Activated CD8-positive, alpha-beta memory T cell treated with anti-CD3 and anti-CD28 coated beads, Interleukin-2, amount 50 U/mL, for 24 hours (primary cell): ENCODE data around the gene PGM2L1.
"Not testable (repeated sequence)": the region's sequence is repeated elsewhere in the genome, so short reads cannot be mapped to it uniquely, and the experiment has no call there.

ENCODE experiments used
- DNase-seq: peaks from one replicate; pipeline ENCODE4 v3.0.0-alpha.2; 2020; ENCODE audit errors: extremely low read depth

The PGM2L1 gene

DNA sequence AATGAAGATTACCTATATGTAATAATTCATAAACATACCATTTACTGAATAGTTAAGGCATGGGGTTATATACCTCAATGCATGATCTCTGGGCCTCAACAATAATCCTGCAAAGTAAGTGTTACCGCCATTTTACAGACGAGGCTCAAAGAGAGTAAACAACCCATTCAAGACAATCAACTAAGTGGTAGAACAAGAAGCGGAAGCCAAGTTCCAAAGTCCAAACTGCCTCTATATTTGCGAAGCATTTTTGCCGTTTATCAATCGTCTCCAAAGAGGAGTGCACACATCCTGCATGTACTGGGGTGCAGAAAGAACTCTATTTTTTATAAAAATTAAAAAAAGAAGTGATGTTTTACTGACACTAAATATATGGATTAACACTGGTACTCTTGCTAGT is 59.3 kb downstream of the PGM2L1 start:
- no peak for DNase-seq

DNA sequence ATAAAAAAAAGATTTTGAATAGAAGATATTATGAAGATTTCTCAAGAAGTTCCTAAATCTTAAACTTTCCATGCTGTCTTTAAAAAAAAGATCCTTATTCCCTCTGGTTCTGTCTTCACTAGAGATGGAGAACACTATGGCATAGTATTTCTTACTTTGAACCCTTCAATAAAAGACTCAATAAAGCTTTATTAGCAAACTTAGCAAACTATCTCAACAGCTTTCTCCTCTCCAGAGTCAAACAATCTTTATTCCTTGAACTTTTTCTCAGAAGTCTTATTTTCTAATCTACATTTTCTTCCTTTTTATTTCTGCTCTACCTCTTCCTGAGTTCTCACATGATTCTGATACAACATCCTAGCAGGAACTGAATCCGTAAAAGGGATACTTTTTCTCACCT is 65.0 kb downstream of the PGM2L1 start:
- DNase-seq = no peak

DNA sequence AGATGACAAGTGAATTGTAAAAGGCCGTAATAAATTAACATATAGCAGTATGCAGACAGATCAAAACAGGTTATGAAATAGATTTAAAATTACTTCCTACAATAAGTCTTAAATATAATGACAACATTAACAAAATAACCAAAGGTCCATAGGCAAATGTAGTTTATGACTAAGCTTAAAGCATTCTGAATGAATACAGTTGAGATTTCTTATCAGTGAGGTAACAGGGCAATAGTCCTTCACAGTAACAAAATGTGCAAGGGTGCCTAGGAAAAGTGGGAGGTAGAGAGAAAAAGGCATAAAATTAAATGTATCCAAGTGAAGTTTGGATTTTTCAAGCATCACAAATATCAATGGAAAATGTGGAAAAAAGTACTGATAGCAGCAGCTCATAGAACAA is 65.9 kb downstream of the PGM2L1 start:
- DNase-seq = no peak

DNA sequence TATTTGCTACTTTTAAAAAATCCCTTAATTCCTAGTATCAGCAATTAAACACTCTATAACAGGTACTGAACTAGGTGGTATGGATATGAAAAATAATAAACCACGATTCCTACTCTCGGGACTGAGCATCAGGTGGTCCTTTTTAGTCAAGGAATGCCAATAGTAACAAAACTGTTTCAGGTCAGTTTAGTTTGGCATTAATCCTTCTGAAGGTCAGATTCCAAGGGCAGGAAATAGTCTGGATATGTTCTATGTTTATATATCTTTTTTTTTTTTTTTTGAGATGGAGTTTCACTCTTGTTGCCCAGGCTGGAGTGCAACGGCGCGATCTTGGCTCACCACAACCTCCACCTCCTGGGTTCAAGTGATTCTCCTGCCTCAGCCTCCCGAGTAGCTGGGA is 67.2 kb downstream of the PGM2L1 start:
- DNase-seq = not testable (repeated sequence)

DNA sequence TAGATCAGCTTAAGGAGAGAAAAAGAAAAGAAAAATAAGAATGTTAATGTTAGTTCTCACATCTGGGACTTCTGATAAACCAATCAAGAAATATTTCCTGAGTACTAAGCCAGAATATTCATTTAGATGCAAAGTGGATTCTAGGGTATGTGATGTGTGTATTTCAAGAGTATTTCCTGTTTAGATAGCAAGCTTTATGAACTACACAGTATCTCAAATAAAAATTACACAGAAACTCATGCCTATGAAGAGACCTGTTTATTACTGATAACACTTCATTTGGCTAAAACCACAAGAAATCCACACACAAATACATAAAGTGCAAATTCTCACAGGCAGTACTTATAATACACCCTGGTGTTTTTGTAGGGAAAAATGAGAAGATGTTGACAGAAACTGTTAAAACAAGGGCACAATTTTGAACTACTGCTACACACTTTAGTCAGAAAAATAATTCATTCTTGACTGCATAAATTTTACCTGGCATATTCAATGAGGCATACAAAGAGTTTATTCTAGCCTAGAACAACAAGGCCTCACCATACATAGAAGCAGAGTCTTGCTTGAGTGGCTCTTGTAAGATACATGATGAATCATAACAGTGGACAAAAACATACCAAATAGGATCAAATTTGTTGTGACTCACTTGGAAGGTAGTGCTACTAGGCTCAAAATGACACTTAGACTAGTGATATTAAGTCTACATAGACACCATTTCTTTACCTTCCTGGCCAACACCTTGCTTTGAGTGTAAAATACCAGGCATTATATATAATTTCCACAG is 68.0 kb downstream of the PGM2L1 start:
- no peak for DNase-seq

DNA sequence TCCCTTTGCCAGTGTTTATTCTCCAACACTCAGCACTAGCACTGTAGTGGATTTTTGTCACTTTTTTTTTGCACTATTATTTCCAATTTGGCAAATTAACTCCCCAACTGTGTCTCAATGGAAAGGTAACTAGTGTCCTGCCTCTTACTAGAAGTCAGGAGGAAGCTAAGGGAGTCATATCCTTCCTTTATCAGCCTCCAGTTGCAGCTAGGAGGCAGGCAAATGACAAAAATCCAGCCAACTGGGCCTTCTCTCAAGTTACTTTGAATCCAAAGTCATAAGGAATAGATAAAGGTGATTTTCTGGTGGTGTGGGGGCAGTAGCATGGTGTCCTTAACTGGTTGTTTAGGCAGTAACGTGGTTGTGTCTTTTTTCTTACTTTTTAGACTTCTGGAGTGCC is 71.2 kb downstream of the PGM2L1 start:
- no peak for DNase-seq

DNA sequence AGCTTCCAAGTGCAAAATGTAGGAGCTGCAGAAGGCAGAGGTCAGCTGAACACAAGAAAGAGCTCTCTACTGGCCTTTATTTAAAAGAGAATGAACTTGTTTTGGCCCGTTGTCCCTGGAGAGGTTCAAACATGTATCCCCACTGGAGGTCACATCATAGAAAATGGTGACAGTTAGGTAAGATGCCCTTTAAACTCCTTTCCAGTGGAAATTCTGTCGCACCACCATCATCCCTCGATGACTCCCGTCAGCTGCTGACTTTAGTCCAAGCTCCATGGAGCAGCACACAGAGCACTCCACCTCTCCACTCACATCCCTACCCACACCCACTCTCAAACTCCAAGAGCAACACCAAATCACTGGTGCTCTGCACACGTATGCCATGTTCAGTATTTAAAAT is 71.6 kb downstream of the PGM2L1 start:
- DNase-seq = no peak

DNA sequence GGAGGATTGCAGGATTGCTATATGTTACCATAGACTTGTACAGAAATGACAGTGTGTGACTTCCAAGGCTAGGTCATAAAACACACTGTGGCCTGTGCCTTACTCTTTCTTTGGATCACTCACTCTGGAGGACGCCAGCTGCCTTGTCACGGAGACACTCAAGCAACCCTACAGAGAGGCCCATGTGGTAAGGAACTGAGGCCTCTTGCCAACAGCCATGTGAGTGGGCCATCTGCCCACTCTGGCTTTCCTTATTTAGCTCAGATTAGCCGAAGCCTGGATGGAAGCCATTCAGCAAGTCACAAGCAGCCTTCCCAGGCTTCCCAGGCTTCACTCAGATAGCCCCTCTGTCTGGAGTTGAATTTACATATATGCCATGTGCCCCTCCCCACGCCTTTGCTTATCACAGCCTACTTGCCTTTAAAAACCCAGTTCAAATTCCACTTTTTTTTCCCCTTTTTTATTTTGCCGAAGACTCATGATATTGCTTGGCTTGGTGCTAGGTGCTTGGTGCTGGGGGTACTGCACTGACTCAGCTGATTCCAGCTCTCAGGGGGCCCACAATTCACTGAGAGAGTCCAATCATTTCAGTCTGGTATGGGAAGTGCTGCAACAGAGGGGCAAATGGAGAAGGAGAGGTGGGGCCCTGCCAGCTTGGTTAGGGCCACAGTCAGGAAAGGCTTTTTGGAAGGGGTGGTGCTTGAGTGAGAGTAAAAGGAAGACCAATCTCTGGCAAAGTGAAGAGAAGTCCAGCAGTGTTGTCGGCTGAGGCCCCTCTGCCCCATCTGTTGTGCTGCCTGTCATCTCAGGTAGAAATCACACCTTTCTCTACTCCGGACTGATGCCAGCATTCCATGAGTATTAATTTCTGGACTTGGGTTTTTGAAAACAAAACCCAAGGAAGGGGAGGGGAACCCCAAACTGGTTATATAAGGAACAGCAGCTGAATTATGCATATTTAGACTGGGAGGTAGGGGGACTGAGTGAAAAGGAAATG is 72.3 kb downstream of the PGM2L1 start:
- no peak for DNase-seq

DNA sequence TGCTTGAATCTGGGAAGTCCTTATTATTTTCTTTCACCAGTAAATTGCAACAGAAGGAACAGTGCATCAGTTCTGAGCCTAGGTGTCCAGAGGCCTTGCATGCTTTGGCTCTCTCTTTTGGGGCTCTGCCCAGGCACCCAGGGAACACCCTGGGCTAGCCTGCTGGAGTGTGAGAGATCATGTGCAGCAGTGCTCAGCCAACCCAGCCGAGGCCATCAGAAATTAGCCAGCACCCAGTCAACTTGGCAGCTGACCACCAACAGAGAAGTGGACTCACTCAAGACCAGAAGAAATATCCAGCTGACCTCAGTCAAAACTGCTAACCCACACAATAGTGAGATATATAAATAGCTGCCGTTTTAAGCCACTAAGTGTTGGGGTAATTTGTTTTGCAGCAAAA is 75.6 kb downstream of the PGM2L1 start:
- DNase-seq = no peak

DNA sequence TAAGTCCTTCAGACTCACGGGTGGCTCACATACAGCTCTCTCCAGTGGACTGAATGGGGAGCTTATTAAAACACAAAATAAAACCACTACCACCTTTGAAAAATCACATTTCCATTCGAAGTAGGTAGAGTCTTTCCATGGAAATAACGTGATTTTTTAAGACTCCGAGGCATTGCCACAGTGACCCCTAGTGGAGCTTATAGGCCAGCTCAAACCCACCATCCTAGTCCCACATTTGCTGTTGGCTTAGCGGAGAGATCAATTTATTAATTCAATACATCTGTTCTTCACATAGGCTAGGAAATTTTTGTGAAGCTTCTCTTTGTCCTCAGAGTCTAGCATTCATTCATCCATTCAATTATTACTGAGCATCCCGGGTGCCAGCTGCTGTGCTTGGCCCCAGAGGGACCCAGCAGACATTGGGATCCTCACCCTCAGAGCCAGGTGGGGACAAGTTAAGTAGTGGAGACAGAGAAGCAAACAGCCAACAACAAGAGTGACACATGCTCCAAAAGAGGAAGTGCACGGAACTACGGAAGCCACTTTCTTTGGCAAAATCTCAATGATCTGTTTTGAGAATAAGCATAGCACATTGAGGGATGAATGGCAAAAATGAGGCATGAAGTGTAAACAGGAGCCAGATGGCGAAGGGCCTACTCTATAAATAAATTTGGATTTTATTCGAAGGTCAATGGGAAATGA is 76.6 kb downstream of the PGM2L1 start:
- no peak for DNase-seq

DNA sequence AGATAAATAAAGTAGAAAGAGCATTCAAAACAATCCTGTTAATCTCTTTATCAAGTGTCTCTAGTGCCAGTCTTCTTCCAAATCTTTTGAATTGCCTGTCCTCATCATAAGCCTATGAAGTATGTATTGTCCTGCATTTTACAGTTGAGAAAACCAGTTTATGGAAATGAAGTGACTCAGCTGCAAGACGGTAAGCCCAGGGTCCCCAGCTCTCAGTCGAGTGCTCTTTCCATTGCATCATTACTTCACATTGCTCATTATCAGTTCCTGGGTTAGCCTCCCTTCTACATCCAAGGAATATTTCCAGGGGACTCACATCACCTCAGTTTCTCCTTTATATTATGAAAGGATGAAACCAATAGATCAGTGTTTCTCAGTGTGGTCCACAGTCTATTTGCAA is 77.7 kb downstream of the PGM2L1 start:
- no peak for DNase-seq

DNA sequence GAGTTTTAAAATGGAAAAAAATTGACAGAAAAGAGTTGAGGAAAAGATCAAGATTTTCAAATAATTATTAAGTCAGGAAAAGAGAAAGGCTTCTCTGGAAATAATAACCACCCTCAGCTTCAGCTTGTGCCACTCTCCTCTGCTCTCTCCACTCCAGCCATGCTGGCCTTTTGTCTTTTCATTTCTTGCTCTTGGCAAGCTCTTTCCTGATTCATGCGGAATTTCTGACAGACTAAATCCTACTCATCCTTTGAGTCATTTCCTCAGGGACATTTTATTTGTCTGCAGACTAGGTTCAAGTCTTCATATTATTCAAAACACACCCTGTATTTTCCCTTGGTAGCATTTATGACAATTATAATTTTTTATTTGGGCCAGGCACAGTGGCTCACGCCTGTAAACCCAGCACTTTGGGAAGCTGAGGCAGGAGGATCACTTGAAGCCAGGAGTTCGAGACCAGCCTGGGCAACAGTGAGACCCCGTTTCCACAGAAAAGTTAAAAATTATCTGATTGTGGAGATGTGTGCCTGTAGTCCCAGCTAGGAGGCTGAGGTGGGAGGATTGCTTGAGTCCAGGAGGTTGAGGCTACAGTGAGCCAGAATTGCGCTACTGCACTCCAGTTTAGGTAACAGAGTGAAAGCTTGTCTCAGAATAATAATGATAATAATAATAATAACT is 79.0 kb downstream of the PGM2L1 start:
- no peak for DNase-seq

DNA sequence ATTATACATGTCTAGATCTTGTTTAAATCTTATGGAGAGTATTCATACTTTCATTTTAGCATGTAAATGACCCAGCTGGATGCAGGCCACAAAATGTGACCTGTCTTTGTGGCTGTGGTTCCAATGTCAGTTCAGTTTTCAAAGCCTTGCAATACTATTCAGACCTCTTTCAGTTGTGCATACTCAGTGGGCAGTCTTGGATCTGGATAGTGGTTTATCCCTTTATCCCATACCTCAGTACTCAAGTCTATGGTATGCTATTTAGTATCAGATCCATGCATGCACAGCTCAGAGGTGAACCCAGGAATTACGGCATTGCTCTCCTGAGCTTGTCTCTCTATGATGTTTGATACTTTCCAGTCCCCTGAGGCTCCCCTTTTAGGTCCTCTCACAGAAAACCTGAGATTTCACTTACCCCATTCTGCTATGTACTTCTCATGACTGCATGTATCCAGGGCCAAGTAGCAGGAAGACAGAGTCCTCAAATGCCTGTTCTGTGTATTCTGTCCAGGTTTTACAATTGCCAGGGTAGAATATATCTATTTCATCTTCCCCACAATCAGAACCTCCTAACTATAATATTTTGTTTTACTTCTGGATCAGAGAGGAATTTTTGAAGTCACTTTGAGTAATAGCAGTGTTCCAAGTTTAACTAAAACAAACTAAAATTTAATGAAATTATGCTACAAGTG is 79.8 kb downstream of the PGM2L1 start:
- DNase-seq = no peak

DNA sequence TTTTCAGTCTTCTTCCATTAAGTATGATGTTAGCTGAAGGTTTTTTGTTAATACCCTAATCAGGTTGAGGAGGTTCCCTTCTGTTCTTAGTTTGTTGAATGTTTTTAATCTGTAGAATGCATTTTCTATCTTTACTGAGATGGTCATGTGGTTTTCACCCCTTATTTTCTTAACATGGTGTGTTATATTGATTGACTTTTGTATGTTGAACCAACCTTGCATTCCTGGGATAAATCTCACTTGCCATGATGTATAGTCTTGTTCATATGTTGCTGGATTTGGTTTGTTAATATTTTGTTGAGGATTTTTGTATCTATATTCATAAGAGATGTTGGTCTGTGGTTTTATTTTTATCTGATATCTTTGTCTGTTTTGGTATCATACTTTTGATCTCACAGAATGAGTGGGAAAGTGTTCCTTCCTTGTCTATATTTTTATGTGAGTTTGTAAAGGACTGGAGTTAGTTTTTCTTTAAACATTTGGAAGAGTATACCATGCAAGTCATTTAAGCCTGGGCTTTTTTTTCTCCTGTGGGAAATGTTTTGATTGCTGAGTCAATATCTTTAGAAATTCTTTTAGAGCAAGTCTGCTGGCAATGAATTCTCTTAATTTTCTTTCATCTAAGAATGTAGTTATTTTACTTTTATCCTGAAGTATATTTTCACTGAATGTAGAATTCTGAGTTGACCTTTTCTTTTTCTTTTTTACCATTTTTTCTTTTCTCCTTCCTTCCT is 81.3 kb downstream of the PGM2L1 start:
- no peak for DNase-seq

DNA sequence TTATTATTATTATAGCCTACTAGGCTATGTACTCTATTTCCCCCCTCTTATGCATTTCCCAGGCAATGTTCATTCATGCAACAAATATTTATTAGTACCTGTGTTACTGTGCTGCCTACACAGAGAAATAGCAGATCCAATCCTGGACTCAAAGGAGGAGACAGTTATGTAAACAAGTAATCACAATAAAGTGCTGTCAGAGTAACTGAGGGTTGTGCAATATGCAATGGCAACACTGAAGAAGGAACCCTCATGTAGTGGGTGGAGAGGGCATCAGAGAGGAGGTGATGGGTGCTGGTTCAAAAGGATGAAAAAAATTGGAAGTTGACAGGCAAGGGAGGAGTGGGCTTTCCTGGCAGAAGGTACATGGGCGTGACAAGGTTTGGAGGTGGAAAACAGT is 85.9 kb downstream of the PGM2L1 start:
- no peak for DNase-seq

DNA sequence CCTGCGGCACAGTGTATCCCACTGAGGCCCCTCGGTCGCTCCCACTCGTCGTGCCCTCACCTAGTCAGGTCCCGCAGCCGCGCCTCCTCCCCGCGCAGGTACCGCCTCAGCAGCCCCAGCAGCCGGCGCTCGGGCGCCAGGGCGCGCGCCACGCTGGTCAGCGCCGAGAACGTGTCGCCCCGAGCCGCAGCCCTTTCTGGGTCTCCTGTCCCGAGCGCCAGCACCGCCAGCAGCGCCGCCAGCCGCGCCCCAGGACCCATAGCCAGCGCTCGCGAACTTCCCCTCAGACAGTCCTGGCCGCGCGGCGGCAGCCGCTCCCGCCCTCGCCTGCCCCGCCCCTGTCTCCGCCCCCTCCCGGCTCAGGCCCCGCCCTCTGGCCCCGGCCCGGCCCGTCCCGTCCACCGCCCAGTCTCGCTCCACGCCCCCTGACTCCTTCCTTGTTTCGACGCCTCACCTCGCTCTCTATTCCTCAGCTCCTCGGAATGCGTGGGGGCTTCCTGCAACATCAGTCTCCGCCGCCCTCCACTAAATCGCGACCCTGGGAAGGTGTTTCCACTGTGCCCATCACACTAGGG is 86.8 kb downstream of the PGM2L1 start, which contains the start of gene P4HA3:
Gene P4HA3 (minus strand): TSS at position 289 of the 575 bp plus-strand sequence. CDS start 29 bp downstream, at position 260.
- DNase-seq = no peak

DNA sequence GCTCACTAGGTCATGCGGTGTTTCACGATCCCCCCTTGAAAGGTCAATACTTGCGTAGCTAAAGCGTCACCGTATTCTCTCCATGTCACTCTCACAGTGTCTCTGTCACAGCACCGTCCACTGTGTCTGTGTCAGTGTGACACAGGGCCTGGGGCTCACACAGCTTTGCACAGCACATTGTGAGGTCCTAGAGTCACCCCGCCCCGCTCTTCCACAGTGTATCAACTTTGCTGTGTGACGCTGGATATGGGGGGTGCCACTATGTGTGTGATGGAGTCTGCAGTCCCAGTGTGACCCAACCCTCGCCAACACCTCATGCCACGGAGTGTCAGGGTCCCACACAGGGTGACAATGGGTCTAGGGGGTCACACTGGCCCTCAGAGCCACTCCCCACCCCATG is 87.4 kb downstream of the PGM2L1 start:
- DNase-seq = no peak

DNA sequence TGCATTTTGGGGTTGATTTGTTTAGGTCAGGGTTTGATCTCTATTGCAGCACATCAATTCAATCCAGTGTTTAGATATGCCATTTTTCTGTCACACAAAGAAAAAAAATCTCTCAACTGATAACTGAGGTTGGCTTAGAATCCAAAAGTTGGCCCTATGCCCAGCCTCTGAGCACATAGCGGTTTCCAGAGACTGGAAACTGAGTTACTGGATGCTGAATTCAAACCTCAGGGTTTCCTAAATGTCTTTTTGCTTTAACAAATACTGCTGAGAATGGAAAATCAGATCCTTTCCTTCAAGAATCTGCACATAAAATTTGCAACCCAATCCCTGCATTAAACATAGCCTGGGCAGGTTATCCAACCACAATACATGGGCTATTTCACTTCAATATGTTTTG is 90.8 kb downstream of the PGM2L1 start:
- DNase-seq = no peak

DNA sequence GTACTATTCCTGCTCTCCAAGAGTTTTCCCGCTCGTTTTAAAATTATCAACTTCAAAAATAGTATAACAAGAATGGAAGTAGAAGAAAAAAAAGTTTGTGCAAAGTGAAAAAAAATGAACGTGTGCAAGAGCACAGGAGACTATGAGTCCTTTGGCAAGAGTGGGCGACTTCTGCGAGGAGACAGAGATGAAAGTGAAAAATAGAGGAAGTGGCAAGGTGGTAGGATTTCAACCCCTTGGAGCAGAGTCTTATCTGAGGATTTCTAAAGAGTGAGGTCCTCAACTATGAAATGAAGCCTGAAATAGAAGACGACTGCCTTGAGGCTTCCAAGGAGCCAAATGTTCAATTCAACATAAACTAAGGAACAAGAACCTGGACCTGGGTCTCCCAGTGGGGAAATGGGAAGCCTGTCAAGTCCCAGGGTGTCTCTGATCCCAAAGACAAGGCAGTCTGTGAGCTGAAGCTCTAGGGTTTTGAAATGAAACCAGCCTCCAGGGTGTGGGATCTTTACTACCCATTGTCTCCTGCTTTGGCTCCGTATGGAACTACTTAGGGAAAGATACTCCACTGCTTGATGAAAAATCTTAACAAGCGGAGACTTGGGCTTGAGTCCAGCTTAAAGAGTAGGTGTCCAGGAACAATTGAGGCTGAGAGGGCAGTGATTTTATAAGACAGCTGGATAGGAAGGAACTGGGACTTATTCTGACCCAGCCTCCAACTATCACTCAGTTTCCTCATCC is 91.6 kb downstream of the PGM2L1 start:
- DNase-seq = no peak
